GM23248 (cell line): ENCODE data around the gene ATP8B3. TPM values are rescaled to one million over a fixed set of nuclear protein-coding genes. Genes with fewer than 3 reads are reported as not detected.

Source experiments
- DNase-seq: peaks from one replicate; pipeline ENCODE4 v3.0.0-alpha.2; 2015
- H2AFZ ChIP-seq: fragments of 200-600 bp; sonication (generic); 2 replicates; pipeline ENCODE4 v1.6.1; 2016; ENCODE audit warnings: antibody characterized with exemption
- H3F3A ChIP-seq: fragments of 200-600 bp; sonication (generic); 2 replicates; pipeline ENCODE4 v1.6.1; 2016; ENCODE audit warnings: mild to moderate bottlenecking, antibody characterized with exemption, mixed run types; ENCODE audit not compliant: insufficient read depth
- H3K27ac ChIP-seq: fragments of 200-600 bp; sonication (generic); 2 replicates; pipeline ENCODE4 v1.5.1; 2016; ENCODE audit warnings: mild to moderate bottlenecking
- H3K27me3 ChIP-seq: fragments of 200-600 bp; sonication (generic); replicated peaks from 2 replicates; pipeline ENCODE4 v1.6.1; 2016; ENCODE audit warnings: mild to moderate bottlenecking; ENCODE audit not compliant: insufficient read depth
- H3K36me3 ChIP-seq: fragments of 200-600 bp; sonication (generic); 2 replicates; pipeline ENCODE4 v1.6.1; 2016; ENCODE audit warnings: low read depth, mild to moderate bottlenecking
- H3K4me1 ChIP-seq: fragments of 200-600 bp; sonication (generic); 2 replicates; pipeline ENCODE4 v1.6.1; 2016; ENCODE audit warnings: mild to moderate bottlenecking; ENCODE audit not compliant: insufficient read depth
- H3K4me2 ChIP-seq: fragments of 200-600 bp; sonication (generic); one replicate; pipeline ENCODE4 v1.6.1; 2016; ENCODE audit warnings: mild to moderate bottlenecking; ENCODE audit not compliant: unreplicated experiment
- H3K4me3 ChIP-seq: fragments of 200-600 bp; sonication (generic); 2 replicates; pipeline ENCODE4 v1.5.1; 2016; ENCODE audit warnings: mild to moderate bottlenecking
- H3K79me2 ChIP-seq: fragments of 200-600 bp; sonication (generic); 2 replicates; pipeline ENCODE4 v1.6.1; 2016; ENCODE audit warnings: mild to moderate bottlenecking; ENCODE audit not compliant: insufficient read depth
- H3K9ac ChIP-seq: fragments of 200-600 bp; sonication (generic); 2 replicates; pipeline ENCODE4 v1.6.1; 2016; ENCODE audit warnings: mild to moderate bottlenecking
- H3K9me2 ChIP-seq: fragments of 200-600 bp; sonication (generic); 2 replicates; pipeline ENCODE4 v1.6.1; 2016; ENCODE audit warnings: mixed run types, mild to moderate bottlenecking, moderate library complexity; ENCODE audit not compliant: insufficient read depth
- H3K9me3 ChIP-seq: fragments of 200-600 bp; sonication (generic); one replicate; pipeline ENCODE4 v1.6.1; 2017; ENCODE audit warnings: low read depth
- H4K20me1 ChIP-seq: fragments of 200-600 bp; sonication (generic); 2 replicates; pipeline ENCODE4 v1.6.0; 2016; ENCODE audit not compliant: insufficient read depth
- EZH2 ChIP-seq: fragments of 200-600 bp; sonication (generic); IDR thresholded peaks from 2 replicates; pipeline ENCODE4 v1.6.1; 2018; ENCODE audit warnings: antibody characterized with exemption, mild to moderate bottlenecking; ENCODE audit not compliant: insufficient read depth, poor library complexity, severe bottlenecking
- EZH2phosphoT487 ChIP-seq: fragments of 200-600 bp; sonication (generic); IDR thresholded peaks from 2 replicates; pipeline ENCODE4 v1.6.1; 2018; ENCODE audit warnings: antibody characterized with exemption, moderate library complexity, mild to moderate bottlenecking, low read depth; ENCODE audit not compliant: insufficient read depth
- WGBS, 2 experiments: methylation state at CpG; one replicate each; pipeline ENCODE4 v1.1.6; 2015 to 2017; ENCODE audit warnings: low lambda C conversion rate in 2 of 2, low coverage in 1 of 2; ENCODE audit errors: missing lambda C conversion rate in 2 of 2; 5-methylcytosine and 5-hydroxymethylcytosine counted together
- in situ Hi-C: fragments of 300-500 bp; cut with MboI; formaldehyde crosslinking; loops from 2 replicates; pipeline ENCODE4 v1.15.0; 2020
- polyA plus RNA-seq: library from polyadenylated mRNA; unstranded; fragments of >200 nt; fragmentation: Nextera tagmentation; extraction: Ambion mirVana; gene quantifications from 2 replicates; pipeline ENCODE4 v1.2.1, GENCODE V29; 2016
- total RNA-seq: library from RNA; depleted of rRNA; stranded (reverse); fragments of >200 nt; shearing (Covaris generic); gene quantifications from 2 replicates; pipeline ENCODE4 v1.2.3, GENCODE V29; 2014

ATP8B3 gene
- total and polyA plus RNA-seq, 2 experiments from 2014 or later, result 0.32 to 1.8 TPM

GRCh38 chr19:1764729-1765128 lies 47.3 kb downstream of the ATP8B3 start:
- Histone ChIP-seq H3K36me3 (no peaks in the 10 kb centered on the region), H3K9me2 (no peaks in the 10 kb centered on the region), H3K27me3 (peaks cover 78% of the 10 kb centered on the region), H3K27ac (no peak overlapping the region), H3F3A (no peaks in the 10 kb centered on the region; the same call in 1 of the 2 replicates), H3K4me2 (no peak overlapping the region), H2AFZ (no peak overlapping the region), H3K9me3 (no peaks in the 10 kb centered on the region), H3K4me1 (no peaks in the 10 kb centered on the region), H3K79me2 (no peaks in the 10 kb centered on the region), H3K4me3 (no peak overlapping the region), H3K9ac (no peak overlapping the region), H4K20me1 (no peaks in the 10 kb centered on the region)
- peak; percentile 2 for TF ChIP-seq EZH2
- TF ChIP-seq EZH2phosphoT487, result no peak
- WGBS, 2 experiments, result 1 to 10% methylated on average over 15 of the region's 15 CpGs
- DNase-seq, result no peak
- in situ Hi-C loops, result no loop called here

- peaks cover 83% of the 10 kb centered on the region for H3K27me3 ChIP-seq
- no peaks in the 10 kb centered on the region for H3K79me2 ChIP-seq
- no peaks in the 10 kb centered on the region for H4K20me1 ChIP-seq
- 5 to 9% methylated on average over 37 to 39 of the region's 39 CpGs for WGBS, 2 experiments
- no peaks in the 10 kb centered on the region for H3K9me2 ChIP-seq
- H3K4me2 ChIP-seq, result no peak overlapping the region
- H3K36me3 ChIP-seq, result no peaks in the 10 kb centered on the region
- H3K4me3 ChIP-seq, result no peak overlapping the region
- H3K27ac ChIP-seq, result no peak overlapping the region
- no peak overlapping the region for H3K9ac ChIP-seq
- TF ChIP-seq EZH2, result peak; percentile 84
- TF ChIP-seq EZH2phosphoT487, result peak; percentile 67
- in situ Hi-C loops, result no loop called here
- no peaks in the 10 kb centered on the region for H3K9me3 ChIP-seq
- no peaks in the 10 kb centered on the region; the same call in 1 of the 2 replicates for H3F3A ChIP-seq
- H3K4me1 ChIP-seq, result no peaks in the 10 kb centered on the region
- no peak for DNase-seq
- no peak overlapping the region for H2AFZ ChIP-seq
Measured at GRCh38 chr19:1763648-1764639, 48.1 kb downstream of the ATP8B3 start.

- Histone ChIP-seq H3K27me3 (peaks cover 94% of the 10 kb centered on the region), H3K9me2 (no peaks in the 10 kb centered on the region)
Measured at GRCh38 chr19:1762243-1763117, 49.6 kb downstream of the ATP8B3 start.

GRCh38 chr19:1761528-1762242 lies 50.4 kb downstream of the ATP8B3 start:
- Histone ChIP-seq H3K36me3 (no peaks in the 10 kb centered on the region), H3K4me1 (no peaks in the 10 kb centered on the region), H3K9ac (no peak overlapping the region), H3K27me3 (peaks cover 96% of the 10 kb centered on the region), H3K9me3 (no peaks in the 10 kb centered on the region), H3K4me2 (no peak overlapping the region), H3K27ac (no peak overlapping the region), H4K20me1 (no peaks in the 10 kb centered on the region), H3F3A (no peaks in the 10 kb centered on the region; the same call in 1 of the 2 replicates), H3K9me2 (no peaks in the 10 kb centered on the region), H3K4me3 (no peak overlapping the region), H2AFZ (no peak overlapping the region), H3K79me2 (no peaks in the 10 kb centered on the region)
- TF ChIP-seq EZH2phosphoT487 (no peak), EZH2 (no peak)
- DNase-seq, result no peak
- in situ Hi-C loops, result no loop called here
- 2% methylated on average over 29 to 30 of the region's 30 CpGs for WGBS, 2 experiments

More at GRCh38 chr19:1762243-1763117, 49.6 kb downstream of the ATP8B3 start:
- H3K4me1 ChIP-seq, result no peaks in the 10 kb centered on the region
- WGBS, 2 experiments, result 3 to 4% methylated on average over 30 to 50 of the region's 56 CpGs
- no peaks in the 10 kb centered on the region for H3K79me2 ChIP-seq
- no peaks in the 10 kb centered on the region for H3K9me3 ChIP-seq
- no peak overlapping the region for H3K9ac ChIP-seq
- H2AFZ ChIP-seq, result no peak overlapping the region
- H3K4me3 ChIP-seq, result no peak overlapping the region
- H4K20me1 ChIP-seq, result no peaks in the 10 kb centered on the region
- H3K4me2 ChIP-seq, result no peak overlapping the region
- H3K36me3 ChIP-seq, result no peaks in the 10 kb centered on the region
- H3K27ac ChIP-seq, result no peak overlapping the region
- no peak for DNase-seq
- TF ChIP-seq EZH2phosphoT487 (no peak), EZH2 (no peak)
- H3F3A ChIP-seq, result no peaks in the 10 kb centered on the region; the same call in 1 of the 2 replicates
- in situ Hi-C loops, result no loop called here
